Lower leg skin (tissue), 4 donors: ENCODE results near the gene C14orf119. TPM values are rescaled to one million over a fixed set of nuclear protein-coding genes. Genes with fewer than 3 reads are reported as not detected.

Experiments used
- DNase-seq, 2 donors: peaks; one replicate each; pipeline ENCODE4 v3.0.0-alpha.2; 2019; ENCODE audit warnings: low spot score in 2 of 2
- H3K4me3 ChIP-seq: fragments of 200-600 bp; sonication (generic); 2 replicates; pipeline ENCODE4 v1.5.1; 2017; ENCODE audit warnings: mild to moderate bottlenecking, low read depth; ENCODE audit not compliant: poor library complexity, severe bottlenecking
- CTCF ChIP-seq, 3 donors: fragments of 450-650 bp; IDR thresholded peaks; one replicate each; pipeline ENCODE4 v1.5.1; 2016; ENCODE audit warnings: antibody characterized with exemption in 3 of 3, mild to moderate bottlenecking in 3 of 3, moderate library complexity in 2 of 3
- POLR2A ChIP-seq, 2 donors: fragments of 450-650 bp; IDR thresholded peaks; one replicate each; pipeline ENCODE4 v1.6.1; 2016 to 2017; ENCODE audit warnings: antibody characterized with exemption in 2 of 2, mild to moderate bottlenecking in 1 of 2, moderate library complexity in 1 of 2
- WGBS, 2 donors: methylation state at CpG; one replicate each; pipeline ENCODE4 v1.1.5; 2018; 5-methylcytosine and 5-hydroxymethylcytosine counted together
- intact Hi-C: fragments of 100-400 bp; cut with DNase I; formaldehyde crosslinking; loops from one replicate; pipeline ENCODE4 v1.15.0; 2023; ENCODE audit warnings: low total_unique reads
- total RNA-seq, 4 donors: library from RNA; depleted of rRNA; stranded (reverse); fragments of >200 nt; gene quantifications; one replicate each; pipeline ENCODE4 v1.1.0, GENCODE V29; 2016

The C14orf119 gene
- total RNA-seq, 4 donors from 2014 or later, result 14.5 to 29.8 (median 19.7) TPM

DNA sequence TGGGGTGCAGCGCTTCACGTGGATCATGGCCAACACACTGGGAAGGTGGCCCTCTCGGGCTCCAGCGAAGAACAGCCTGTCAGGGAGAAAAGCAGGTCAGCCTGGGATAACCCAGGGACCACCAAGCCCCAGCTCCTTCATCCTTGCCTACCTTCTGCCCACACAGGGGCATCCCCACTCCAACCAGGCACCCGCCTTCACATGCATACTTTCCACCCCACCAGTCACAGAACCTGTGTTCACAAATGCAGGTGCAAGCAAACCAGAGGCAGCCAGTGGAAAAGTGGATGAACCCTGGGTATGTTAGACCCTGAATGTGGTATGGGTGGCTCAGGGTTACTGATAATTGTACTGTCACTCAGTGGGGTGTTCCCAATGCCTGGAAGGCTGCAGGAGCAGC lies 36.2 kb downstream of the C14orf119 start:
- 82 to 89% methylated on average over 5 of the region's 5 CpGs for WGBS, 2 donors

GRCh38 chr14:23132970-23133369 lies 37.7 kb downstream of the C14orf119 start:
- intact Hi-C loops, result no loop called here
- 49 to 50% methylated on average over 8 of the region's 8 CpGs for WGBS, 2 donors
- DNase-seq, result no peak
- no peak overlapping the region for H3K4me3 ChIP-seq
- TF ChIP-seq POLR2A (IDR thresholded peaks at IDR 0.05), result no peak
- no peak for TF ChIP-seq CTCF (IDR thresholded peaks at IDR 0.05)

More for the DNA sequence above, 36.2 kb downstream of the C14orf119 start:
- intact Hi-C loops, result no loop called here
- TF ChIP-seq CTCF (IDR thresholded peaks at IDR 0.05) (no peak), POLR2A (IDR thresholded peaks at IDR 0.05) (no peak)
- no peak overlapping the region for H3K4me3 ChIP-seq
- DNase-seq, result no peak

DNA sequence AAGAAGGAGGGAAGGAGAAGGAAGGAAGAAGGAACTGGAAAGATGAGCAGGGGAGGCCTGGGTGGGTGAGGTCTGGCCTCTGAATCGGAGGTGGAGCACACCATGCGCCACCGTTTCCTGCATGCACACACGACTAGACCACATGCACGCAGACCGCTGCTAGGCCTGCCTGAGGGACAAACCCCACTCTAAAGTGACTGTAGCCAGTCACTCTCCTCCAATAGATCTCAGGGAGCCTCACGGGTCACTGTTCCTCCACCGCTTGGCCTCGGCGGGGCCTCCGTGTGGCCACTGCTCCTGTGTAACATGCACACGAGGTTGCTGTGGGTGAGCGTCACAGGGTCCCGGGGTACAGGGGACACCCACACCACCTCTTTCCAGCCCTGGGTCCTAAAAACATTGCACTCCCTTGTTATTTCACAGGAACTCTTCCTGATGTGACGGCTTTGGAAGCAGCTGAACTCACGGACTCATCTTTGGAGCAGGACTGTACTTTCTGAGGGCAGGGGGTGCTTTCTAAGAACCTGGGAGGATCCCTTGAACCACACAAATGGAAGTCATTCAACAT lies 41.3 kb downstream of the C14orf119 start:
- intact Hi-C loops, result no loop called here
- H3K4me3 ChIP-seq, result no peak overlapping the region
- 88% methylated on average over 16 of the region's 16 CpGs for WGBS, 2 donors
- DNase-seq, result no peak
- no peak for TF ChIP-seq CTCF (IDR thresholded peaks at IDR 0.05)
- TF ChIP-seq POLR2A (IDR thresholded peaks at IDR 0.05), result no peak

DNA sequence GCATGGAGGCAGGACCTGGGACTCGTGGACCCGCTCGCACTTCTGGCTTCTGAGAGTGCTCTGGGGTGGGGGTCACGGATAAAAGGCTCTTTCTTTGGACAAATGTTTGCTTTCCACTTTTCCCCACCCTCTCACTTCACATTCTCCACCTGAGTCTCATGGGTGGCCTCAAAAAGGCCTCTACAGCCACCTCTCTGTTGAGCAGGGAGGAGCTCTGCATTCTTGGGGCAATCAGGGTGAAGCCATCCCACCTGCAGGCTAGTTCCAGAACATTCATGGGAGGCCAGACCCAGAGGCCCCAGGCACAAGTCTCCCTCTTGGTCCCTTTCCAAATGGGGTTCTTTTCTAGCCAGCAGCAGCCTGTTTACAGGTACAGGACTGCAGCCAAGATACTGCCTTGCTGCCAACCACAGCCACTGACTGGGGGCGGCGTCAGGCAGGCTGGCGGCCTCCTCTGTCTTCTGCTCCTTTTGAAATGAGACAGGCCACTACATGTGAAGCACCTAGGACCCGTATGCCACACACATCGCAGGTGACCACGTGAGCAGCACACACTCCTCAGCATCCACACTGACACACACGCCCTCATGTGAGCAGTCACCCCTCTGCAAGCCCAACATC lies 42.0 kb downstream of the C14orf119 start:
- DNase-seq, result no peak
- intact Hi-C loops, result no loop called here
- no peak overlapping the region for H3K4me3 ChIP-seq
- no peak for TF ChIP-seq POLR2A (IDR thresholded peaks at IDR 0.05)
- TF ChIP-seq CTCF (IDR thresholded peaks at IDR 0.05), result no peak
- 67 to 73% methylated on average over 11 of the region's 11 CpGs for WGBS, 2 donors

GRCh38 chr14:23137813-23138535 lies 42.7 kb downstream of the C14orf119 start:
- intact Hi-C loops, result no loop called here
- 57 to 59% methylated on average over 6 of the region's 6 CpGs for WGBS, 2 donors
- no peak overlapping the region for H3K4me3 ChIP-seq
- TF ChIP-seq POLR2A (IDR thresholded peaks at IDR 0.05) (no peak), CTCF (IDR thresholded peaks at IDR 0.05) (no peak)
- DNase-seq, result no peak
